K562 (cell line): ENCODE results near the gene NEMF. TPM values are rescaled to one million over a fixed set of nuclear protein-coding genes. Genes with fewer than 3 reads are reported as not detected.

Experiments
- BCOR ChIP-seq: fragments of 450-650 bp; IDR thresholded peaks from 2 replicates; pipeline ENCODE4 v1.6.1; 2016
- EP400 ChIP-seq: fragments of 450-650 bp; IDR thresholded peaks from 2 replicates; pipeline ENCODE4 v1.6.1; 2017; ENCODE audit warnings: antibody characterized with exemption, mild to moderate bottlenecking, moderate library complexity
- FOSL1 ChIP-seq: fragments of 200-800 bp; sonication (Bioruptor generic); conservative IDR thresholded peaks from 2 replicates; pipeline ENCODE4 v1.6.1; 2016; ENCODE audit warnings: missing genetic modification characterization, missing compliant biosample characterization
- KAT2B ChIP-seq: IDR thresholded peaks from one replicate; pipeline ENCODE4 v1.6.1; 2012; ENCODE audit warnings: low read depth, mild to moderate bottlenecking, control low read depth, inconsistent platforms, low read length, moderate library complexity
- KLF1 ChIP-seq: fragments of 450-650 bp; IDR thresholded peaks from 2 replicates; pipeline ENCODE4 v1.6.1; 2016; ENCODE audit warnings: missing genetic modification characterization, missing compliant biosample characterization
- NCOA6 ChIP-seq: fragments of 450-650 bp; IDR thresholded peaks from 2 replicates; pipeline ENCODE4 v1.6.1; 2017; ENCODE audit warnings: mild to moderate bottlenecking
- TAF7 ChIP-seq: fragments of 450-650 bp; IDR thresholded peaks from 2 replicates; pipeline ENCODE4 v1.6.1; 2016; ENCODE audit warnings: missing genetic modification characterization, missing compliant biosample characterization
- XRCC5 ChIP-seq: fragments of 200-400 bp; formaldehyde crosslinking; IDR thresholded peaks from 2 replicates; pipeline ENCODE4 v1.6.1; 2017; ENCODE audit warnings: low read depth, mild to moderate bottlenecking, low read length
- ZNF124 ChIP-seq: sonication (generic); formaldehyde crosslinking; IDR thresholded peaks from 2 replicates; pipeline ENCODE4 v1.8.1; 2022; ENCODE audit warnings: missing genetic modification reagents
- ZNF253 ChIP-seq: fragments of 250-450 bp; sonication (Bioruptor Pico); conservative IDR thresholded peaks from 2 replicates; pipeline ENCODE4 v1.6.1; 2021; ENCODE audit warnings: mild to moderate bottlenecking
- ZNF282 ChIP-seq: sonication (generic); formaldehyde crosslinking; IDR thresholded peaks from 2 replicates; pipeline ENCODE4 v1.8.1; 2023; ENCODE audit warnings: missing genetic modification reagents
- ZSCAN32 ChIP-seq: fragments of 450-650 bp; formaldehyde crosslinking; IDR thresholded peaks from 2 replicates; pipeline ENCODE4 v1.4.0; 2020; ENCODE audit warnings: mild to moderate bottlenecking, moderate library complexity
- polyA plus RNA-seq, 8 experiments: library from polyadenylated mRNA; depleted of rRNA in 4 of 8; stranded (reverse) in 5 of 8; unstranded in 3 of 8; fragments of >200 nt; fragmentation: Nextera tagmentation in 2 of 8; fragmentation: Illumina TruSeq in 1 of 8; extraction: Ambion mirVana in 2 of 8; extraction: Trizol in 1 of 8; gene quantifications; 2 replicates each; pipeline versions ENCODE4 v1.2.1 to v1.2.3, GENCODE V29; 2011 to 2014; ENCODE audit warnings: inconsistent platforms in 1 of 8, missing spikeins in 1 of 8
- total RNA-seq, 7 experiments: library from RNA; depleted of rRNA in 6 of 7; stranded (reverse); fragments of >200 nt in 6 of 7; fragmentation: Illumina TruSeq in 2 of 7; extraction: Trizol in 2 of 7; gene quantifications; 2 replicates each; pipeline versions ENCODE4 v1.2.1 to v1.2.3, GENCODE V29; 2011 to 2021; ENCODE audit warnings: low replicate concordance in 1 of 7
- TF ChIP-seq, protein P1 (sequence below): fragments of 450-650 bp; IDR thresholded peaks from 2 replicates; pipeline ENCODE4 v1.6.1; 2018; ENCODE audit not compliant: partially characterized antibody
- TF ChIP-seq, protein P2 (sequence below): conservative IDR thresholded peaks from 2 replicates; pipeline ENCODE4 v1.6.1; 2011; ENCODE audit warnings: low read depth, mild to moderate bottlenecking, low read length; ENCODE audit not compliant: control insufficient read depth
- TF ChIP-seq, protein P3 (sequence below), 3 experiments: fragments of 200-800 bp in 1 of 3; fragments of 250-450 bp in 1 of 3; fragments of 450-650 bp in 1 of 3; sonication (Bioruptor Pico) in 1 of 3; sonication (Bioruptor generic) in 1 of 3; formaldehyde crosslinking in 1 of 3; IDR thresholded peaks; 2 replicates each; pipeline versions ENCODE4 v1.6.1 to v1.8.0; 2016 to 2022; ENCODE audit warnings: mild to moderate bottlenecking in 2 of 3, missing genetic modification characterization in 2 of 3, missing compliant biosample characterization in 1 of 3, moderate library complexity in 1 of 3
- TF ChIP-seq, protein P4 (sequence below), 2 experiments: IDR thresholded peaks; 2 replicates each; pipeline ENCODE4 v1.6.1; 2012; ENCODE audit warnings: improper control_type of control experiment in 2 of 2, low read depth in 2 of 2, low read length in 2 of 2, borderline replicate concordance in 1 of 2

NEMF gene
- total and polyA plus RNA-seq, 9 of the 15 experiments (the other 6 are each of a cell fraction or from before 2014, with no cell fraction given) = 38.8 to 94.4 (median 61.0) TPM

DNA sequence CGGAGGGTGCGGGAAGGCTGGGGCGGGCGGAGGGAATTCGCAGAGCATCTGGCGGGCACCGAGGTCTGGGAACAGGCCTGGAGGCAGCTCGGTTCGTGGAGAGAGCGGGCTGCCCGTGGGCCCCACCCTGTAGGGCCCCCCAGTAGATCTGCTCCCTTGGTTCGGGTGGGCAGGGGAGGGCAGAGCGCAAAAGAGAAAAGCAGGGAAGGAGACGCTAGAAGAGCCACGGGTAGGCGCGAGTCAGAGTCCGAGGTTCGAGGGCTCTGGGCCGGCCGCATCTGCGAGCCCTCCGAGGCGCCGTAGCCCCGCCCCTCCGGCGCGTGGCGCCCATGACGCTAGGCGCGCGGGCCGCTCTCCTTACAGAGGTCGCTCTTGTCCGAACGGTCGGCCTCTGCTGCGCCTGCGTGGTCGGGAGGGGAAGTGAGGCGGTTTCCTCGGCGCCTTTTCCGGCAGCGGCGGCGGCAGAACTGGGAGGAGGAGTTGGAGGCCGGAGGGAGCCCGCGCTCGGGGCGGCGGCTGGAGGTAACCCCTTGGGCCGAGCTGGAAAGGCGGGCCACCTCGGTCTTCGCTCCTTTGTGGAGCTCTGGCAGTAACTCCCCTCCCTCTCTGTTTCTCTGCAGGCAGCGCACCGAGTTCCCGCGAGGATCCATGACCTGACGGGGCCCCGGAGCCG is 40.2 kb upstream of the NEMF start, which contains the start of gene ARF6 (continued):
- TF ChIP-seq, protein P1, sequence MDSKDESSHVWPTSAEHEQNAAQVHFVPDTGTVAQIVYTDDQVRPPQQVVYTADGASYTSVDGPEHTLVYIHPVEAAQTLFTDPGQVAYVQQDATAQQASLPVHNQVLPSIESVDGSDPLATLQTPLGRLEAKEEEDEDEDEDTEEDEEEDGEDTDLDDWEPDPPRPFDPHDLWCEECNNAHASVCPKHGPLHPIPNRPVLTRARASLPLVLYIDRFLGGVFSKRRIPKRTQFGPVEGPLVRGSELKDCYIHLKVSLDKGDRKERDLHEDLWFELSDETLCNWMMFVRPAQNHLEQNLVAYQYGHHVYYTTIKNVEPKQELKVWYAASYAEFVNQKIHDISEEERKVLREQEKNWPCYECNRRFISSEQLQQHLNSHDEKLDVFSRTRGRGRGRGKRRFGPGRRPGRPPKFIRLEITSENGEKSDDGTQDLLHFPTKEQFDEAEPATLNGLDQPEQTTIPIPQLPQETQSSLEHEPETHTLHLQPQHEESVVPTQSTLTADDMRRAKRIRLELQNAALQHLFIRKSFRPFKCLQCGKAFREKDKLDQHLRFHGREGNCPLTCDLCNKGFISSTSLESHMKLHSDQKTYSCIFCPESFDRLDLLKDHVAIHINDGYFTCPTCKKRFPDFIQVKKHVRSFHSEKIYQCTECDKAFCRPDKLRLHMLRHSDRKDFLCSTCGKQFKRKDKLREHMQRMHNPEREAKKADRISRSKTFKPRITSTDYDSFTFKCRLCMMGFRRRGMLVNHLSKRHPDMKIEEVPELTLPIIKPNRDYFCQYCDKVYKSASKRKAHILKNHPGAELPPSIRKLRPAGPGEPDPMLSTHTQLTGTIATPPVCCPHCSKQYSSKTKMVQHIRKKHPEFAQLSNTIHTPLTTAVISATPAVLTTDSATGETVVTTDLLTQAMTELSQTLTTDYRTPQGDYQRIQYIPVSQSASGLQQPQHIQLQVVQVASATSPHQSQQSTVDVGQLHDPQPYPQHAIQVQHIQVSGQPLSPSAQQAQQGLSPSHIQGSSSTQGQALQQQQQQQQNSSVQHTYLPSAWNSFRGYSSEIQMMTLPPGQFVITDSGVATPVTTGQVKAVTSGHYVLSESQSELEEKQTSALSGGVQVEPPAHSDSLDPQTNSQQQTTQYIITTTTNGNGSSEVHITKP = no peak
- TF ChIP-seq ZSCAN32 (no peak), EP400 (peak; percentile 89), KLF1 (tag) (peak; percentile 19; the same call in 1 of the 2 replicates), ZNF253 (CRISPR knock-in tag) (no peak), NCOA6 (no peak), ZNF124 (CRISPR knock-in tag) (no peak), FOSL1 (peak; percentile 20; the same call in 1 of the 2 replicates), ZNF282 (CRISPR knock-in tag) (no peak), KAT2B (no peak), TAF7 (tag) (no peak), XRCC5 (0 out of 2 replicates have a peak, but pooled peaks have one; percentile 32), BCOR (peak; percentile 3; the same call in 1 of the 2 replicates)
- TF ChIP-seq, protein P2, sequence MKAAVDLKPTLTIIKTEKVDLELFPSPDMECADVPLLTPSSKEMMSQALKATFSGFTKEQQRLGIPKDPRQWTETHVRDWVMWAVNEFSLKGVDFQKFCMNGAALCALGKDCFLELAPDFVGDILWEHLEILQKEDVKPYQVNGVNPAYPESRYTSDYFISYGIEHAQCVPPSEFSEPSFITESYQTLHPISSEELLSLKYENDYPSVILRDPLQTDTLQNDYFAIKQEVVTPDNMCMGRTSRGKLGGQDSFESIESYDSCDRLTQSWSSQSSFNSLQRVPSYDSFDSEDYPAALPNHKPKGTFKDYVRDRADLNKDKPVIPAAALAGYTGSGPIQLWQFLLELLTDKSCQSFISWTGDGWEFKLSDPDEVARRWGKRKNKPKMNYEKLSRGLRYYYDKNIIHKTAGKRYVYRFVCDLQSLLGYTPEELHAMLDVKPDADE = no peak
- TF ChIP-seq, protein P3, sequence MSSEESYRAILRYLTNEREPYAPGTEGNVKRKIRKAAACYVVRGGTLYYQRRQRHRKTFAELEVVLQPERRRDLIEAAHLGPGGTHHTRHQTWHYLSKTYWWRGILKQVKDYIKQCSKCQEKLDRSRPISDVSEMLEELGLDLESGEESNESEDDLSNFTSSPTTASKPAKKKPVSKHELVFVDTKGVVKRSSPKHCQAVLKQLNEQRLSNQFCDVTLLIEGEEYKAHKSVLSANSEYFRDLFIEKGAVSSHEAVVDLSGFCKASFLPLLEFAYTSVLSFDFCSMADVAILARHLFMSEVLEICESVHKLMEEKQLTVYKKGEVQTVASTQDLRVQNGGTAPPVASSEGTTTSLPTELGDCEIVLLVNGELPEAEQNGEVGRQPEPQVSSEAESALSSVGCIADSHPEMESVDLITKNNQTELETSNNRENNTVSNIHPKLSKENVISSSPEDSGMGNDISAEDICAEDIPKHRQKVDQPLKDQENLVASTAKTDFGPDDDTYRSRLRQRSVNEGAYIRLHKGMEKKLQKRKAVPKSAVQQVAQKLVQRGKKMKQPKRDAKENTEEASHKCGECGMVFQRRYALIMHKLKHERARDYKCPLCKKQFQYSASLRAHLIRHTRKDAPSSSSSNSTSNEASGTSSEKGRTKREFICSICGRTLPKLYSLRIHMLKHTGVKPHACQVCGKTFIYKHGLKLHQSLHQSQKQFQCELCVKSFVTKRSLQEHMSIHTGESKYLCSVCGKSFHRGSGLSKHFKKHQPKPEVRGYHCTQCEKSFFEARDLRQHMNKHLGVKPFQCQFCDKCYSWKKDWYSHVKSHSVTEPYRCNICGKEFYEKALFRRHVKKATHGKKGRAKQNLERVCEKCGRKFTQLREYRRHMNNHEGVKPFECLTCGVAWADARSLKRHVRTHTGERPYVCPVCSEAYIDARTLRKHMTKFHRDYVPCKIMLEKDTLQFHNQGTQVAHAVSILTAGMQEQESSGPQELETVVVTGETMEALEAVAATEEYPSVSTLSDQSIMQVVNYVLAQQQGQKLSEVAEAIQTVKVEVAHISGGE (CRISPR knock-in tag; IDR thresholded peaks at IDR 0.05) = no peak
- TF ChIP-seq, protein P4, sequence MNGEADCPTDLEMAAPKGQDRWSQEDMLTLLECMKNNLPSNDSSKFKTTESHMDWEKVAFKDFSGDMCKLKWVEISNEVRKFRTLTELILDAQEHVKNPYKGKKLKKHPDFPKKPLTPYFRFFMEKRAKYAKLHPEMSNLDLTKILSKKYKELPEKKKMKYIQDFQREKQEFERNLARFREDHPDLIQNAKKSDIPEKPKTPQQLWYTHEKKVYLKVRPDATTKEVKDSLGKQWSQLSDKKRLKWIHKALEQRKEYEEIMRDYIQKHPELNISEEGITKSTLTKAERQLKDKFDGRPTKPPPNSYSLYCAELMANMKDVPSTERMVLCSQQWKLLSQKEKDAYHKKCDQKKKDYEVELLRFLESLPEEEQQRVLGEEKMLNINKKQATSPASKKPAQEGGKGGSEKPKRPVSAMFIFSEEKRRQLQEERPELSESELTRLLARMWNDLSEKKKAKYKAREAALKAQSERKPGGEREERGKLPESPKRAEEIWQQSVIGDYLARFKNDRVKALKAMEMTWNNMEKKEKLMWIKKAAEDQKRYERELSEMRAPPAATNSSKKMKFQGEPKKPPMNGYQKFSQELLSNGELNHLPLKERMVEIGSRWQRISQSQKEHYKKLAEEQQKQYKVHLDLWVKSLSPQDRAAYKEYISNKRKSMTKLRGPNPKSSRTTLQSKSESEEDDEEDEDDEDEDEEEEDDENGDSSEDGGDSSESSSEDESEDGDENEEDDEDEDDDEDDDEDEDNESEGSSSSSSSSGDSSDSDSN (IDR thresholded peaks at IDR 0.05; ENCODE audit: borderline replicate concordance in 1 of 2, low read depth in 2 of 2, low read length in 2 of 2) = peak in 1 of 2 experiments; percentile 43; a peak in 2 of 4 replicates
